ENCODE data around the gene APEX2.

The APEX2 gene

GRCh38 chrX:54995621-54996020 is 4.5 kb upstream of the APEX2 start:
- DNase-seq (ENCODE audit: low read depth), result no peak
- no peak overlapping the region for H3K4me3 ChIP-seq (ENCODE audit: low read depth, low read length)
- TF ChIP-seq CTCF (IDR thresholded peaks at IDR 0.05; ENCODE audit: low read depth, low read length, missing control alignments), result no peak

- no peak for TF ChIP-seq CTCF (IDR thresholded peaks at IDR 0.05; ENCODE audit: low read depth, low read length, missing control alignments)
- DNase-seq (ENCODE audit: low read depth), result no peak
- no peak overlapping the region for H3K4me3 ChIP-seq (ENCODE audit: low read depth, low read length)
Measured at GRCh38 chrX:55004231-55004630, 4.1 kb downstream of the APEX2 start.

GRCh38 chrX:55005256-55005655 is 5.1 kb downstream of the APEX2 start:
- H3K4me3 ChIP-seq (ENCODE audit: low read depth, low read length), result no peak overlapping the region
- TF ChIP-seq CTCF (IDR thresholded peaks at IDR 0.05; ENCODE audit: low read depth, low read length, missing control alignments), result no peak
- DNase-seq (ENCODE audit: low read depth), result no peak

GRCh38 chrX:55006827-55007621 is 6.9 kb downstream of the APEX2 start:
- no peak for DNase-seq (ENCODE audit: low read depth)
- H3K4me3 ChIP-seq (ENCODE audit: low read depth, low read length), result no peak overlapping the region
- TF ChIP-seq CTCF (IDR thresholded peaks at IDR 0.05; ENCODE audit: low read depth, low read length, missing control alignments), result no peak

- no peak for TF ChIP-seq CTCF (IDR thresholded peaks at IDR 0.05; ENCODE audit: low read depth, low read length, missing control alignments)
- no peak for DNase-seq (ENCODE audit: low read depth)
- no peak overlapping the region for H3K4me3 ChIP-seq (ENCODE audit: low read depth, low read length)
Measured at GRCh38 chrX:55007656-55008055, 7.5 kb downstream of the APEX2 start.

- H3K4me3 ChIP-seq (ENCODE audit: low read depth, low read length), result no peak overlapping the region
- no peak for TF ChIP-seq CTCF (IDR thresholded peaks at IDR 0.05; ENCODE audit: low read depth, low read length, missing control alignments)
- DNase-seq (ENCODE audit: low read depth), result no peak
Measured at GRCh38 chrX:55008571-55009358, 8.6 kb downstream of the APEX2 start.
